HG03103 (cell line): ENCODE results near the gene ELMO1.
"Not testable (repeated sequence)": the region's sequence is repeated elsewhere in the genome, so short reads cannot be mapped to it uniquely, and the experiment has no call there.

Experiments used
- ATAC-seq: cut with Tn5 transposase; IDR thresholded peaks from one replicate; pipeline ENCODE4 v1.9.1; 2021; ENCODE audit warnings: low read depth; ENCODE audit not compliant: unreplicated experiment

The ELMO1 gene

DNA sequence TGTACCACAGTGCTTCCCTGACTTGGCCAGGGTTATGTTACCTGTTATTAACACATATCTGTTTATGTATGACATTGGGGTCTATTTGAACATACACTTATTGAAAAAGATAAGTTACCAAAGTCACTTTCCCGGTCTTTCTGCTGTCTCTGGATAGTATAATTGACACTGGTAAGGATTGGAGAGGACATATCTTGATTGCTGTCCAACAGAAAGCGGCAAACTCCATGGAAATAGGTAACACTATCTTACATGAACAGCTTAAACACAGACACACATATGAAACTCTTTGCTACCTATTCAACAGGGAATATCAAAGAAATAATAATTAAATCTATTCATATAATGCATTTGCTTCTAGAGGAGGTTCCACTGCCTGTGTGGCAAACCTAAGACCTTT lies 441.9 kb downstream of the ELMO1 start:
- ATAC-seq: no peak

DNA sequence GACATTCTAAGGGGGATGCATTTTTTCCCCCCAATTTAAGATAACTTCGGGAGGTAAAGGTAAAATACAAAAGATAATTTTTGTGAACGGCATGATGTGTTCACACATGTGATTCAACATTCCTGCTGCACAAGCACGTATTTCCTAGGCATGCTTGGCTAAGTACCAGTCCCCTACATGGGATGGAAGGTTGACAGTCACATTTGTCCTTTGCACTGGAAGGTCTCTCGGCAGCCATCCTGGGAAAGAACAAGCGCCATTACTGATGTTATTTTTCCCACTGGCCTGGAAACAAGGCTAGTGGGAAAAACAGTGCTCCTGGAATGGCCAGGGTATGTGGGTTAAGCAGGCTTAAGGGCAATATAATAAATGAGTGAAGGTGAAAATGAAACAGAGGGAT lies 448.2 kb downstream of the ELMO1 start:
- no peak for ATAC-seq

GRCh38 chr7:36999626-37000485 lies 448.8 kb downstream of the ELMO1 start:
- no peak for ATAC-seq

DNA sequence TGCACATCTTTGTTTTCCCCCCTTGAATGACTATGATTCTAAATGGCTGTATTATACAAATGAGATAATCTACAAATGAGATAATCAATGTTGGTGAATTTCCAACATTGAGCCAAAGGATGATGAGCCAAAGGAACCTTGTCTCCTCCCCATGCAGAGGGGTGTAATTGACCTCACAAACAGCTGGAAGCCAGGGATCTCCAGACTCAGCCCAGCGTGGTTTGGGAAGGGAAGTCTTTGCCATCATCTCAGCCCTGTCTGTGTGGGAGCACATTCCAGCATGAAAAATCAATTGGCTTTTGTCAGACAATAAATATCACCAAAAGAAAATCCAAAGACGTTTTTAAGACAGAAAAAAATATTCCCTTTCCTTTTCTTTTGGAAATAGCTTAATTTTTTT lies 452.9 kb downstream of the ELMO1 start:
- no peak for ATAC-seq

DNA sequence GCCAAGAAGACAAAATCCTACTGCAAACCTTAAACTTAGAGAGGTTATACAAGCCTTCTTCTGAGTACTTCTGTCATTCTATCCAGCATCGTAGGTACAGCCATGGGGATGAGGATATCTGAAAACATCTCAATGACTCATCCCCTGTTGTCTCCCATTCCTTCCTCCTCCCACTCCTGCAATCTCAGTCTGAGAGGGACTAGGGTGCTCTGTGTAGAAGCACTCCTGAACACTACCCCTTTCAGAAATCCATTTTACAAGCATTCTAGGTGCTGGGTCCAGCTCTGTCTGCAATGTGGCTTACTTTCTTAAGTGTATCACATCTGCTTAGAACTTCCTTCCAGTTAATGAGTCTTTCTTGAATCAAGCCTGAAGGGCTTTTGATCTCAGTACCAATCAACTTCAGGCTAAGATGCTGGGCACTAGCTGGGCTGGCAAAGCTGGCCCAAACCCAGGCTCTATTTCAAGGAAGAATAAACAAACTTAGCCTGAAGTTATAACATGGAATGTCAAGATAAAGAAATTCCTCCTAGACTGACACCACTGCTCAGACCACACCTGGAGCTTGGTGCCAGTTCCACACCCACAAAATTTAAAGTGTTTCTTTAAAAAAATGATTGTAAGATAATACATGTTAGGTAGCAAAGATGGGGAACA lies 454.1 kb downstream of the ELMO1 start:
- no peak for ATAC-seq

DNA sequence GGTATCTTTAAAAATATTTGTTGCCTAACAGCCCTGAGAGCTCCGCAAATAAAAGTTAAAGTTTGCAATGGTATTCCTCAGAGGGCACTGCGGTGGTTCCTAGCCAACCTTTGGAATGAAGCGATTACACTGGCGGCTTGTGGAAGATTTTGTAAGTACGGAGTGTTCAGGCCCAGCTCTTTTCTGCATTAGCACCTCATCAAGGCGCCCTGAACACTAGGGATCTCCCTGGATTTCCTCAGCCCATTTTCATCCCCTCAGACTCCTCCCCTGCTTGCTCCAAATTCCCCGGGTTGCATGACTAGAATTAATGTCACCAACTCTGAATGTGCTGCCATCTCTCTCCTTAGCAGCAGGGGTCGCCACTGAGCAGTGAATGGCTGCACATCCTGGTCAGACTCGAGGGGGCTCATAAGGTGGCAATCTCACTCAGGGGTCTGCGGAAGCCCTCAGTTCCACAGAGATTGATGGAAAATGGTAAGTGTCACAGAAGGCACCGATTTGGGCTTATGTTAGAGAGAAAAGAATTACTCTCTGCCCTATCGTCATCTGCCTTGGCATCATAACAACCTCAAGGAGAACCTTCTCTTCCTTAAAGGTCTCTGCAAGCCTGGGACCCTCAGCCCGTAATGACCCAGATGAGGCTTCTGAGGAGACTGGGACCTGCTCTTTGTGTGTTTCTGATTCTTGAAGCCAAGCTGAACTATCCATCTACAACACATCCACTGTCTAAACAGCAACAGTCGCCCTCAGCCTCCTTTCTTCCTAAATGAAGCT lies 461.5 kb downstream of the ELMO1 start:
- no peak for ATAC-seq

DNA sequence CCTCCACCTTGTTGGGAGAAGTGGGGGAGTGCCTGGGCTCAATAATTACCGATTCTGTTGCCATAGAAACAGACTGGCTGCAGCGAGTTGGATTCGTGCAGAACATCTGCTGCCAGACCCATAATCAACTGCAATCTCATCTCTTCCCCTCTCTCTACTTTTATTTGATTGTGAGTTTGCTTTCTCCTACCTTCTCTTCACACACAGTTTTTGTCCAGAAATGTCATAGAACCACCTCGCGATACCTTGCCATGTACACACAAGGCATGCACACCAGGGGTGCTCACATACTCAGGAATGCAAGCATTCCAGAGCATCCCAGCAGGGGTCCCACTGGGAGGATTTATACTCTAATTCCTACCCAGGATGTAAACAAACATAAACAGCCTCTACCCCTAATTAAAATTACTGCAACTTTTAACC lies 462.1 kb downstream of the ELMO1 start:
- ATAC-seq: no peak

DNA sequence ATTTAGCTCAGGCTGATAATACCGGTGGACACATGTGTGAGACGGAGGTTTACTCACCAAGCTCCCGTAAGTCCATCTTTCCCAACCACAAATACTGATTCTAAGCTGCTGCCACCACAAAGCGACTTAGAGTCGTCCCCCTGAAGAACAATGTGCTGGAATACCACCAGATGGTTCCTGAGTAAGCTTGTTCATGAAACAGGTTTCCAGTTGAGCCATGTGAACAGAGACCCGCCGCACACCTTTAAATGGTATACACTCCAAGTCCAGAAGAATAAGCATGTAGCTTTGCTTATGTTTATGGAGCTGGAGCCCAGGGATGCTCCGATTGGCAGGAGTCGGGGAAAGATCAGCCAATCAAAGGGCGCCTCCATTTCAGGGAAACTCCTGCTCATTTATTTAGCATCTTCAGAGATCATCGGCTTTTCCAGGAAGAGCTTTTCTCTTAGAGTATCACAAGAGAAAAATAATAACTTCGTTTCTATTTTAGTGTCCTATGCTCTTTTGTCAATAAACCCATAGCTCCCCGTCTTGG lies 462.7 kb downstream of the ELMO1 start:
- ATAC-seq: no peak

DNA sequence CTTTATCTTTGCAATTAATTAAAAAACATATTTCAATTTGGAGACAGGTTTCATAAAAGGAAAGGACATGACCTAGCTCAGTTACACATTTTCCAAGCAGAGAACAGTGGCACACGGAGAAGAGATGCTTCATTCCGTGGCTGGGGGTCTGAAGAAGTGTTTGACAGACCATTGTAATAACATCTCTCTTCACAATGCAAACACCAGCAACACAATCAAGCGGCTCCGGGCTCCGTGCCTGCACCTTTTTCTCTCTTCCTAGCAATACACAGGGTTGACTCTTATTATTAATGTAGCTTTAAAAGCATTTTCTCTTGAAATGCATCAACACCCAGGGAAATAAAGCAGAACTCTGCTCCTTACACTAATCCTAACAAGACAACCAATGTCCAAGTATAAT lies 463.3 kb downstream of the ELMO1 start:
- ATAC-seq: no peak

- no peak for ATAC-seq
Observed at GRCh38 chr7:36984710-36985312, 463.9 kb downstream of the ELMO1 start.

GRCh38 chr7:36984041-36984521 lies 464.6 kb downstream of the ELMO1 start:
- ATAC-seq: no peak

DNA sequence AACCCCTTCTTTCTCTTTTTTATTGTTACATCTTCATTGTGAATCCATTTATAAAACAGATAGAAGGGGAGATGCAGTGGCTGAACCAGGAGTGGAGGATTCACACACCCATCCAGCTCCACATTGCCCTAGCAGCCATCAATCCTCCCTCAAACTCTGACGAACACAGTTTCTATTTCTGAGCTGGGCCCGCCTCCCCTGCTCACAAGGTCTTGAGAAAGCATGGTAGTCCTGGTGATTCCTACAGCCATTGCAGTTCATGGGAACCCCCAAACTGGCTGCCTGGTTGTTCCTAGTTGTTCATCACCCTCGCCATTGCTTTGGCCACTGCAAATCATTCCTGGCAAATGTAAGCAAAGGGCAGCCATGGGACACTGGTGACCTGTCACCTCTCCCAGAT lies 465.9 kb downstream of the ELMO1 start:
- no peak for ATAC-seq

- no peak for ATAC-seq
Observed at GRCh38 chr7:36979810-36980248, 468.8 kb downstream of the ELMO1 start.

DNA sequence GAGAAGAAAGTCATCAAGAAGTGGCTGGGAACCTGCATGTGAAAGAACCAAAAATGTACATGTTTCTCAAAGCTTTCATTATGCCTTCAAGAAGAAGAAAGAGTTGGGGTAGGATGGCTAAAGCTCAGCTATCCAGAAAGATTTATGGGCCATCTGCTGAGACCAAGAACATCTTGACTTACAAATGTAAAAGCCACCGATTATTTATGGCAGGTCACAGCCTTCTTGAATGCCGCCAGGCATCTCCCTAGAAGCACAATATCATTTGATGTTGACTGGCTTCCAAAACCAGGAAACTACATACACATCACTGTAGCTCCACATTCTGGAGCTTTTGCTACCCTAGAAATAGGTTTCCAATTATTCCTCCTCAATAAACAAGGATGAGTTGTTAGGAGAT lies 470.2 kb downstream of the ELMO1 start:
- ATAC-seq: no peak

GRCh38 chr7:36977878-36978277 lies 470.8 kb downstream of the ELMO1 start:
- ATAC-seq: no peak

DNA sequence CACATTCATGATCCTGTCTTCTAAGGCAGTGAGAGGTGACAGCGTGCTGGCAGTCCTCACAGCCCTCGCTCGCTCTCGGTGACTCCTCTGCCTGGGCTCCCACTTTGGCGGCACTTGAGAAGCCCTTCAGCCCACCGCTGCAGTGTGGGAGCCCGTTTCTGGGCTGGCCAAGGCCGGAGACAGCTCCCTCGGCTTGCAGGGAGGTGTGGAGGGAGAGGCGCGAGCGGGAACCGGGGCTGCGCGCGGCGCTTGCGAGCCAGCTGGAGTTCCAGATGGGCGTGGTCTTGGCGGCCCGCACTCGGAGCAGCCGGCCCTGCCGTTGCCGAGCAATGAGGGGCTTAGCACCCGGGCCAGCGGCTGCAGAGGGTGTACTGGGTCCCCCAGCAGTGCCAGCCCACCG lies 475.1 kb downstream of the ELMO1 start:
- ATAC-seq: not testable (repeated sequence)

GRCh38 chr7:36972140-36972518 lies 476.5 kb downstream of the ELMO1 start:
- ATAC-seq: no peak

DNA sequence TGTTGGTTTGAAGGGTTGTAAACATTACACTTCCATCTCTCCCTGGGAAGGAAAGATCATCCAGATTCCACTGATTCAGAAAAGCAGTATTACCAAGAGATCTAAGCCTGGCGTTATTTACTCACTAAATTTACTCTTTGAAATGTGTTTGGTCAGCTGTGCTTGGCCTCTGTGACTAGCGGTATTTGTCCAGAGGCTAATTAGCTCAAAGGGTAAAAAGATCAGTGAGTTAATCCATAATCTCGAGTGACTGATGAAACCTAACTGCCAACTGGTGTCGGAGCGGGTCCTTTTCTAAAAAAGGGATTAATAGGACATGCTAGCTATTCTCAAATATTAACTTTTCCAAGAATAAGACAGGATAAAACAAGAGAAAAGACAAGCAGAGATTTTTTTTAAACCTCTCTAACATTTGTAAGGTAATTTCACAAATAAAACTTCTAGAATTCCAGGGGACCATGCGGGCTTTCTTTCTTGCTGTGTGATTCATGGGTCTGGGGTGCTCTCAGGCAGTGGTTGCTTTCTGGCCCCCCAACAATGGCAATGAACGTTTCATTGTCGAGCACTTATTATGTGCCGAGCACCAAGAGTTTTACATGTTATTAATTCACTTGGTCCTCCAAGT lies 477.0 kb downstream of the ELMO1 start:
- ATAC-seq: no peak

- ATAC-seq: no peak
Observed at GRCh38 chr7:36970551-36971514, 477.8 kb downstream of the ELMO1 start.
